HG03060 (cell line): ENCODE data around the gene TSC22D2.
A peak's percentile ranks its signal among the peaks of the same experiment; 100 is the strongest.

ENCODE experiments used
- ATAC-seq: cut with Tn5 transposase; IDR thresholded peaks from one replicate; pipeline ENCODE4 v1.9.1; 2021; ENCODE audit warnings: low read depth, moderate number of reproducible peaks; ENCODE audit not compliant: unreplicated experiment

TSC22D2 gene

DNA sequence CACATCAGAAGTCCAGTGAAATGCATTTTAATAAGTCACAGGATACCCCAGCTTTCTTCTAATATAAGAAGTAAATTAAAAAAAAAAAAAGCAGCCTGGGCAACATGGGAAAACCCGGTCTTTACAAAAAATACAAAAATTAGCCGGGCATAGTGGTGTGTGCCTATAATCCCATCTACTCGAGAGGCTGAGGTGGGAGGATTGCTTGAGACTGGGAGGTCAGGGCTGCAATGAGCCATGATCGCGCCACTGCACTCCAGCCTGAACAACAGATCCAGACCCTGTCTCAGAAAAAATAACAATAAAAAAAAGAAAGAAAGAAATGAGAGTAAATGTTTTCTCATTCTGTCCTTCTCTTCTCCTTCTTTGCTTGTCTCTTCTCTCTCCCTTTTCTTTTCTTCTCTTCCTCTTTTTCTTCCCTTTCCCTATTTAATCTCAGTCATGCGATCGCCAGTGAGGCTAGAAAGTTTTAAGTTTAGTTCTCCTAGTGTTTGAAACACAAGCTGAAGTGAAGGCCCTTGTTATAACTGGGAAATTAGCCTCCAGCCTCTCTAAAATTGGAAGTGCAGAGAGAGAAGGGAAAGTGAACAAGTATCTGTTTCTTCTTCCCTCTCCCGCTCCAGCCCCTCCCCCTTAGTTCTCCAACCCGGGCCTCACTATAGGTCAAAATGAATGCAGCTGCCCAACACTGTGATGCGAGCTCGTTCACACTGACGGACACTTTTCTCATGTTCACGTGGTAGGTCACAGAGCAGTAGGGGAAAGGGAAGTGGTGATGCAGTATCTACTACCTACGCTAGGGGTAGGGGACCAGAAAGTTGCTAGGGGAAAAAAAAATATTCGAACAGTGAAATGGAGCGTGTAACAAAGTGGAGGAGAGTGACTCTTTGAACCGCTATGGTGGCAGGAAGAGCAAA, 23.5 kb upstream of the TSC22D2 start:
- ATAC-seq: peak; percentile 98

DNA sequence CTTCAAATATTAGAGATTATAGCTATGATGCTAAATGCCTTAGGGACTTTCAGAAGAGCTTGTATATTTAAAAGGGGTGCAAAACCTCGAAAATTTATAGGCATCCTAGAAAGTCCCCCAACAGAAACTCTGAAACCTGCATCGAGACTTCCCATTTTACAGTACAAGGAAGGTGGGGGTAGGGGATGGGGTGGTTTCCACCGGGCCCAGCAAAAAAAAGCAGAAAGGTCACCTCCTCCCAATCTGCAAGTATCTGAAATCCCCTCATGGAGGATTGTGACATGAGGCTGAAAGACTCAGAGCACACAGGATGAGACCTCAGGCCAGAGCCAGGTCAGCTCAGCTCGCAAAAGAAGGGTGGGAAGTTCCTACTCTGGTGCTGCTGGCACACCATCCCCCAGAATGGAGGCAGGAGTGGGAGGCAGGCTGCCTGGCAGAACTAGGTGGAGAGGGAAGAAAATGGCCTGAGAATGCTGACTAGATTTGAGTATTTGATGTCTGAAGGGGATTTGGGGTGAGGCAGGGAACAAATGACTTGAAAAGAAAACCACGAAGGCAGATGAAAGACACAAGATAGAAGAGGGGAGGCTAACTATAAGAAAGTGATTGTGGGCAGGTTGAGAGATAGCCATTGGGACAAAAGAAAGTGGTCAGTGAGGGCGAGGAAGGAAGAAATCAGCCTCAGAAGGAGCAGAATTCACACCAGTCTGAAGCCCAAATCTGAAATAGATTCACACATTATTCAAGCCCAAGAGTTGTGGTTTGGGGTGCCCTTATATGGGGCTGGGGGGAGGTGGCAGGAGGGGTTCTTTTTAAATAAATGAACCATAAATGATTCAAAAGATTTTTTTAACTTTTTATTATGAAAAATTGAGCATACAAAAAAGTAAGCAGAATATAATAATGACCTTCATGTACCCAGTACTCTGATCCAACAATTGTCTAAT, 22.5 kb upstream of the TSC22D2 start:
- no peak for ATAC-seq

DNA sequence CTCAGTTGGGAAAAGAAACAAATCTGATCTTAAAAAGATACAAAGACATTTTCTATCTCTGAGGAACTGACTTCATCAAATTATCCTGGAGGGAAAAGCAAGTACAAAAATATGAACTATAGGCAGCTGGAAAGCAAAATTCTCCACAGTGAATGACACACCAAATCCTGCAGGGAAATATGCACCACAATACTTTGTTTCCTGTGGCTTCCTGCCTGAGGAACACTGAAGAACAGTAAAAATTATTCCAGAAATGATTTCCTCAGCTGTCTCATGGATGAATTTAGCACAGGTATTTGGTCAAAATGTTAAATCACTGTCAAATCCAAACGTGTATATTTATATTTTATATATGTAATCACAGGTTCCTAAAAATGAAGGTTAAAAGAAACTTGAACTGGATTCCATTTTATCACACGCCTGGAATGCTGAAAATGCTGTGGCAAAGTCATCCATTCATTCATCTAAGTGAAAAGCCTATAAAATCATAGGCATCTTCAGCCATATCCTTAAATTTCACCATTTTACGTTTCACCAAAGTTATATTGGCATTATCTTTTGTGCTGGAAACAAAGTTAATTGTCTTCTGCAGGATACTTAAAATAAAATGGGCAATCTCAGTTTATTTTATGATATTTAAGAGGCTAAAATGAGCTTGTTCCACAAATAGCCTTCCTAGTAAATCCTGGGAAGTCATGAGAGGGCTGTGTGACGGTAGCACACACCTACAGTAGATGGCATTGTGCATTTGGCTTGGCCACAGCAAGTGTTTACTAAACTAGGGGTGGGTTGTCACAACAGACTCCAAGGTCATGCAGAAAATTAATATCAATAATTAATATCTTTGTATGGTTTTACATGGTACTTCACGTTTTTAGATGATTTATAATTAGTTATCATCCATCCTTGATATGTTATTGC, 19.3 kb upstream of the TSC22D2 start:
- no peak for ATAC-seq

DNA sequence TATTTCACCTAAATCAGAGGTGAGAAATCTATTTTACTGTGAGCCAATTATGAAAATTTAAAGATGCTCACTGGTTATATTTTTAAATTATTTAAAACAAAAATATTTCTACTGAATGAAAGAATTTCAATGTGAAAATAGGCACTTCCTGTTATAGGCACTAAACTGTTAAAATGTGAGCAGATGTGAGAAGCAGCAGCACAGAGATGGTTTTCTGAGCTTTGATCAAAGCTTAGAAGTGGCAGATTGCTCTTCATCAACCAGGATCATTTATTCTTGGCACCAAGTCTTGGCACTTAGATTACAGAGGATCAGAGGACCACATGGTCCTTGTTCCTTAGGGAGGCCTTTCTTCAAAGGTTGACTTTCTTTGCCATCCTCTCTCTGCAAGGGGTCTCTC, 18.0 kb upstream of the TSC22D2 start:
- ATAC-seq: no peak

DNA sequence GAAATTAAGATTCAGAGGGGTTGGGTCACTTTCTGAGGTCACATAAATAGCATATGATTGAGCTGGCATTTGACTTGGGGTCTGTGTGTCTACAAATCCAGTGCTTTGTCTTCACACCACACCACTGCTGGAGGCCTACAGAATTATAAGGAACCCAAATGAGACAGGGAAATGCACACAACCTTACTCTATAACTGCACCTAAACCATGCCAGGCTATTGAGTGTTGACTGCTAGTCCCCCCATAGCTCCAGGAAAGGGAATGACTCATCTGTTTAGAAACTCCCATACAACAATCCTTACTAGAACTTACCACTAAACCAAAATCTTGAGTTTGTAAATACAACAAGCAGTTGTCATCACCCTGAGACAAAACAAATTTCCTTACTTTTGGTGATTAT, 16.9 kb upstream of the TSC22D2 start:
- no peak for ATAC-seq

DNA sequence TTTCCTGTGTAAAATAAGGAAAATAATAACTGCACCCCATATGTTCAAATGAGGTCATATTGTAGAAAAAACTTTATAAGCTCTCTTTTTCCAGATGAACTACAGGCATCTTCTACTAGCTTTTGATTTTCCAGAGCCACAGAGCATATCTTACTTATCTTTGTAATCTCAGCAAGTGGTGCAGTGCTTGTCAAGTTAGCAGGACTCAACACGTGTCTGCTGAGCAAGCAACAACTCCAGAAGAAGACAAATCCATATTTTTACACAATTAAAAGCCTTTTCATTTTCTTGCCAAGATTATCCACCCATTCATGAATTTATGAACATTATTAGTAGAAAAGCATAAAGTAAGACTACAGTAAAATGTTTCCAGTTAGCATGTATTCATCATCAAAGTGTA, 14.4 kb upstream of the TSC22D2 start:
- no peak for ATAC-seq

DNA sequence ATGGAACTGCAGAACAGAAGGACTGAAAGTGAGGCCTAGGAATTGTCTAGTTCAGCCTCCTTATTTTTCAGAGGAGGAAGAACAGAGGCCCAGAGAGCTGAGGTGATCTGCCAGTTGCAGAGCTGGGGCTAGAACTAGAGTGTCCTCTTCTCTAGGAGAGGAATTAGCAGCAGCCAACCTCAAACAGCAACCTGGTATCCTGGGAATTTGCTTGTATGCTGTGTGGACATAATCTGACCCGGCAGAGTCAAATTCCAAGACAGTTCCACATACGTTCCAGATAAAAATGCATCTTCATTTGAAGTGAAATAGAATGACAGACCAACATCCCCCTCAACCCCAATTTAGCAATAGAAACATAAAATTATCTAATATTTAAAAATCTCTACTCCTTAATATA, 13.5 kb upstream of the TSC22D2 start:
- ATAC-seq: no peak

DNA sequence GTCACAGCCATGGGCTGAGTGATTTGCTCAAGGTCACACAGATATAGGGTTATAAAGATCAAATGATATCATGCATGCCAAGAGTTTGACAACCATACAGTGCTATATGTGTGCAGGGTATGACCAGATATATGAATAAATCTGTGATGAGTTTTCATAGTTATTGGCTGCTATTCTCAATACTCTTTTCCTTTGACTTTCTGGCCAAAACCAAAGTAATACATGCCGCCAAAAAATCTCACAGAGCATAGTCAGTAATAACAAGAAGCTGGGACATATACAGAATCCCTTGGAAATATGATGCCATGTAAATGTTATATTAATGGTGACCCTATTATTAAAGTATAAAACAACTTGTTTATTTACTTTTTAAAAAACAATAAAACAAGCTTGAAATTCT, 11.6 kb upstream of the TSC22D2 start:
- ATAC-seq: no peak

DNA sequence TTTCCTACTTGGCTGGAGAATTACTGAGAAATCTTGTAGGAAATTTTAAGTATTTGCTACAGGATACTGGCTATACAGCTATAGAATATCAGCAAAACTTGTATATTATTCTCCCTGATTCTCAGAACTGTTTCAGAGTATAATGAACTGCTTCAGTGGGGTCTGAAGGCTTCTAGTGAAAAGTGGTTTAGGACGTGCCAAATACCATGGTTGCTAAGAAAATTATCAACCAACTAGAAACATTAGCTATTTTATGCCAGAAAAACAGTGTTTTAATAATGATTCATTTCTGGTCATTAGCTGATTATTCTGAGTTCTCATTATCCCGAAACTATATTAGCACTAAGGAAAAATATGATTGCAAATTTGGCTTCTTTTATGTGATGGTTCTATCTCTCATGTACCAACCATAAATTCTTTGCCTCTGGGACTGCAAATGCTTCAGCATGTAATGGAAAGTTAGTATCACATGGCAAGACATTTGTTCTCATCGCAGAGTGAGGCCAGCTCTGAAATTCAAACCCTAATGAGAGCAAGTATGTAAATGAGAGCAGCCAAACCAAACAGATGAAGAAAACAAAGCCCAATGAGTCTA, 11.0 kb upstream of the TSC22D2 start:
- ATAC-seq: no peak

DNA sequence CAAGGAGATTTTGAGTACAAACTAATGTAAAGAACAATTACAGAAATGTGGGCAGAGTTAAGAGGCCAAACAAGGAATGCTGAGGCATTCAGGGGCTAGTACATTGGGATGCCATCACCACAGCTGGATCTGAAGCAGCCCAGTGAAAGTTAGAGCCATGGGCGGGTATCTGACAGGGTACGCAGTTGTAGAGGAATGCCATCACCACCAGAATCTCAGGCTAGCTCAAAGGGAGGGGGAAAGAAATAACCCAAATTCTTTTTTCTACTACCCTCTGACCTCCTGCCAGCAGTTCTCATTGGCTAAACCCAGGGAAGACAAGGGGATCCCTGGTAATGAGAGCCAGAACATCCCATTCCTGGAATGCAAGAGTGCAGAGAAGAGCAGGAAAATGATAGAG, 9.0 kb upstream of the TSC22D2 start:
- no peak for ATAC-seq

DNA sequence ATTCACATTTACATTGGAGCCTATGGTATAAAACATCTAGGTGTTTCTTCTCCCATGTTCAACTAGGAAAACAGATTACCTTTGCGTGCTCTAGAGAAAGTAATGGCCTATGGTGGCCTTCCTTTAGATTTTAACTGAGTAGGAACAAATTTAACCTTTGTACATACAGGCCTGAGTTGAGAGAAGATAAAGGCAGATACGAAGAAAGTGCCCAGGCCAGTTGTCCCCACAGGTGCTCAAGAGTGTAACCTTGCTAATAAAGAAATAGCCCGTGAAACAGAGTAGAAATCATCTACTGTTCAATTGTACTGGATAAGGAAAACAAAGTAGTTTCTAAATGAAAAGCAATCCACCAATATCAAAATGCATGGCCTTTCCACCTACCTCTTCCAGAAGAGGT, 6.8 kb upstream of the TSC22D2 start:
- ATAC-seq: no peak

DNA sequence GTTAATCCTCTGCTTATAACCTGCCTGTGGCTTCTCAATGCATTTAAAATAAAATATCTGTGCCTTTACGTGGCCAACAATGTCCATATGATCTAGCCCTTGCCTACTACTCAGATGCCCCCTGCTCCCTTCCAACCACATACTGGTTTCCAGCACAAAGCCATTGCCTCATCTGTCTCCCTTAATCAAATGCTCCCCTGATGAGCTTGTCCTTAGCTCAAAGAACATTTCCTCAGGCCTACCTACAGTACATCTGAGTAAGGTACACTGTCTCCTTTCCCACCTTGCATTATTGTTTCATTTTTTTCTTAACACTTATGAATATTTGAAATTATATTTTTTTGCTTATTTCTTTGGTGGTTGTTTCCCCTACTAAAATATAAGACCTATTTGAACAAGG, 5.9 kb upstream of the TSC22D2 start:
- ATAC-seq: no peak

DNA sequence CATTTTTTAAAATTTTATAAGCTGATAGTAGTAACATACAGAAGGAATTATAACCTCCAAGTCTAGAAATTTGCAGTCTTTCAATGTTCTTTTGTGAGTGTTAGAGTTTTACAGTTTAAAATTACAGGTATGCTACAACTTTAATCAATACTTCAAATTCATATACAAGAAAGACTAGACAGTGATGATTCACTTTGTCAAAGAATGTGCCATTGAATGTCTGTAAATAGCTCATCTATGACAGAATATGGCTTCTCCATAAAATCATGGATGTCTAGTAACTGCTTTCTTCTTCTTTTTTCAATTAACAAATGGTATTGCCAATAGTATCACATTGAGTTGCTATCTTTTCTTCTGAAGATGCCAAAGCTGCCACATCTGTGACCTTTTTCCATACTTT, 4.1 kb upstream of the TSC22D2 start:
- ATAC-seq: no peak

DNA sequence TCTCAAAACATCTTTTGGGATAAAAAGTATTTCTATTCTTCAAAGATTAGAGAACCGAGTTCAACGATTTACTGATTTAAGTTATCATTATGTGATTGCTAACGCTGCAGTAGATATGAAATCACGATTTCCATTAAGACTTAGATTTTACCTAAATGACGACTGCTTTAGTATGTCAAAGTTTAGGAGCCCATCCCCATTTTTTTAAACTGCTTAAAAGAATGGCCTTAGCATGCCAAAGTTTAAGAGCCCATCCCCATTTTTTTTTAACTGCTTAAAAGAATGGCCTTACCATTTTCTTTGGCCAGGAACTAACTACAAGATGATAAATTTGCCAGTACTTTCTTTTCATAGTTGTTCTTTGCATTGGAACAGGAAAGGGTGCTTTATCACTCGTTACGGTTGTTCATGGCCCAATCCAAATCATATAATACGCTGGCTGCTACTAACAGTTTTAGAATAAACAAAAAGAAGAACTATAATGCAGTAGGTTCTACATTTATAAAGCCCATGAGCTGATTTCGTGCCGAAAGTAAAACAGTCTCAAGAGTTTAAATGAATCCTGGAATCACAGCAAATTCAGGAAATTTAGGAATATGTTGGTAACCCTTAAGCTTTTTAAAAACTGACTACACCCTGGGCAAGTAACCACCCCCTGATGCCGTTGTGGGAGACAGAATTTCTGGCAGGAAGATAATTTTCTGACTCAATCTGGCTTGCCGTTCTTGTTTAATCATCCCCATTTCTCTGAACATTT, 869 bp upstream of the TSC22D2 start:
- no peak for ATAC-seq

DNA sequence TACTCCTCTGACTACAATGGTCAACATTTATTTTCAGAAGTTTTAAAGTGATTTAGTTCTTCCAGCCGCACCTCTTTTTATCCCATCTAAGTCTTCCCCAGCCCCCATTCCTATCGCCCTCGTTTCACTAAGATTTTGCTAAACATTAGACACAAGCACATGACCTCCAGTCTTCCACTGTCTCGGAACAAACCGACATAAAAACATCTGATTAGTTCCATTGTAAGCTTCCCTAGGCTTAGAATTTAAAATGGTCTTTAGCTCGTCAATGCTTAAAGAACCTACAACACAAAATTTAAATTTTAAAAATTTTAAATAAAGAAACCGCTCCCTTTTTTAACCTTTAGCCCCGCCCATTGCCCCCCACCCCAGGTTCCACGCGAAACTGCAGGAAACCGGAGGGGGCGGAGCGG, 284 bp upstream of the TSC22D2 start:
- peak; percentile 1 for ATAC-seq

DNA sequence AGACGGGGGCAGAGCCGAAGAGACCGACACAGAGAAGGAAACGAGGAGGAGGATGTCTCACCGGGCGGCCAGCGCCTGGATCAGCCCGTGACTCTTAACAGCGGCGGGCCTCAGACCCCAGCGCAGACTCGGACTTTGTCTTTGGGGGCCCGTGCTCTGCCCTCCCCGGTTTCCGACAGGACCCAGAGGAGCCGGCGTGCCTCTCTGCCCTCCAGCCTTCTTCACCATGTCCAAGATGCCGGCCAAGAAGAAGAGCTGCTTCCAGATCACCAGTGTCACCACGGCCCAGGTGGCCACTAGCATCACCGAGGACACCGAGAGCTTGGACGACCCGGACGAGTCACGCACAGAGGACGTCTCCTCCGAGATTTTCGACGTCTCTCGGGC, 1.0 kb downstream of the TSC22D2 start:
- peak; percentile 2 for ATAC-seq

DNA sequence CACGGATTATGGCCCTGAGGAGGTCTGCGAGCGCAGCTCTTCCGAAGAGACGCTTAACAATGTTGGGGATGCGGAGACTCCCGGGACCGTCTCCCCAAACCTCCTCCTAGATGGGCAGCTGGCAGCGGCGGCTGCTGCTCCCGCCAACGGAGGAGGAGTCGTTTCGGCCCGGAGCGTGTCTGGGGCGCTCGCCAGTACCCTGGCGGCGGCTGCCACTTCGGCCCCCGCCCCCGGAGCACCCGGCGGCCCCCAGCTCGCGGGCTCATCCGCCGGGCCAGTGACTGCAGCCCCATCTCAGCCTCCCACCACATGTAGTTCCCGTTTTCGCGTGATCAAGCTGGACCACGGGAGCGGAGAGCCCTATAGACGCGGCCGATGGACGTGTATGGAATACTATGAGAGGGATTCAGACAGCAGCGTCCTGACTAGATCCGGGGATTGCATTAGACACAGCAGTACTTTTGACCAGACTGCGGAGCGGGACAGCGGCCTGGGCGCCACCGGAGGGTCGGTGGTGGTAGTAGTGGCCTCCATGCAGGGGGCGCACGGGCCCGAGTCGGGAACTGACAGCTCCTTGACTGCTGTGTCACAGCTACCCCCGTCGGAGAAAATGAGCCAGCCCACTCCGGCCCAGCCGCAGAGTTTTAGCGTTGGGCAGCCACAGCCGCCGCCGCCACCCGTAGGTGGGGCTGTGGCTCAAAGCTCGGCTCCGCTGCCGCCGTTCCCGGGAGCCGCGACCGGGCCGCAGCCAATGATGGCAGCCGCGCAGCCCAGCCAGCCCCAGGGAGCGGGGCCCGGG, 1.6 kb downstream of the TSC22D2 start:
- ATAC-seq: no peak

DNA sequence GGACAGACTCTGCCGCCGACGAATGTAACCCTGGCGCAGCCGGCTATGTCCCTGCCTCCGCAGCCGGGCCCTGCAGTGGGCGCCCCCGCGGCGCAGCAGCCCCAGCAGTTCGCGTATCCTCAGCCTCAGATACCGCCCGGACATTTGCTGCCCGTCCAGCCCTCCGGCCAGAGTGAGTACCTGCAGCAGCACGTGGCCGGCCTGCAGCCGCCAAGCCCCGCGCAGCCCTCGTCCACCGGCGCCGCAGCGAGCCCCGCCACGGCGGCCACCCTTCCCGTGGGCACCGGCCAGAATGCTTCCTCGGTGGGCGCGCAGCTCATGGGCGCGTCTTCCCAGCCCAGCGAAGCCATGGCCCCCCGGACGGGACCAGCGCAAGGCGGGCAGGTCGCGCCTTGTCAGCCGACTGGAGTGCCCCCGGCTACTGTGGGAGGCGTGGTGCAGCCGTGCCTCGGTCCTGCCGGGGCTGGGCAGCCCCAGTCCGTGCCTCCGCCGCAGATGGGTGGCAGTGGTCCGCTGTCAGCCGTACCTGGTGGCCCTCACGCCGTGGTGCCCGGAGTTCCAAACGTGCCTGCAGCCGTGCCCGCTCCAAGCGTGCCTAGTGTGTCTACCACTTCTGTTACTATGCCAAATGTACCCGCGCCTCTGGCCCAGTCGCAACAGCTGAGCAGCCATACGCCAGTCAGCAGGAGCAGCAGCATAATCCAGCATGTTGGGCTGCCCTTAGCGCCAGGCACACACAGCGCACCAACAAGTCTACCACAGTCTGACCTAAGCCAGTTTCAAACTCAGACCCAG, 2.4 kb downstream of the TSC22D2 start:
- ATAC-seq: no peak
